ENCODE data around the gene GPC1. TPM values are rescaled to one million over a fixed set of nuclear protein-coding genes. Genes with fewer than 3 reads are reported as not detected.

GPC1 gene
- total RNA-seq, 2 donors from 2014 or later = 80.7 to 447 TPM

DNA sequence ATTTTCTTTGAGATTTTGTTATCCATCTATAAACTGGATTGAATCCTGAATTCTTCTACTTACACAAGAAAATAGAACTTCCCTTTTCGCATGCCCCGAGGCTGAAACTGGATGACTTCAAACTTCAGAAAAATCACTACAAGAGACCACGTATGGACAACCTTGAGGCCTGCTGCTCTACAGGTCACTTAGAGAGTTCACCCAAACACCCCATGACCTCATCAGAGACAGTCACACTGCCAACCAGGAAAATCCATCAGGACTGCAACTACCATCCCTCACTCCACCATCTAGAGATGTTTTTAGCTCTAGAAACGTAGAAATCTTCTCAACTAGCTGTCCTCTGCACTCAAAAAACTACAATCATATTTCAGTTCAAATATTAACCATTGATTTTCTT lies 18.6 kb upstream of the GPC1 start:
- DNase-seq (ENCODE audit: low spot score) = no peak
- no peak overlapping the region for H3K4me3 ChIP-seq
- no peaks in the 10 kb centered on the region for H3K4me1 ChIP-seq (replicated peaks)
- no peaks in the 10 kb centered on the region for H3K36me3 ChIP-seq
- no peak overlapping the region for H3K27ac ChIP-seq
- no peaks in the 10 kb centered on the region for H3K27me3 ChIP-seq (replicated peaks; ENCODE audit: insufficient read depth)
- intact Hi-C loops (cut with DNase I) = no loop called here
- TF ChIP-seq POLR2A (IDR thresholded peaks at IDR 0.05) = no peak
- TF ChIP-seq, protein P1, sequence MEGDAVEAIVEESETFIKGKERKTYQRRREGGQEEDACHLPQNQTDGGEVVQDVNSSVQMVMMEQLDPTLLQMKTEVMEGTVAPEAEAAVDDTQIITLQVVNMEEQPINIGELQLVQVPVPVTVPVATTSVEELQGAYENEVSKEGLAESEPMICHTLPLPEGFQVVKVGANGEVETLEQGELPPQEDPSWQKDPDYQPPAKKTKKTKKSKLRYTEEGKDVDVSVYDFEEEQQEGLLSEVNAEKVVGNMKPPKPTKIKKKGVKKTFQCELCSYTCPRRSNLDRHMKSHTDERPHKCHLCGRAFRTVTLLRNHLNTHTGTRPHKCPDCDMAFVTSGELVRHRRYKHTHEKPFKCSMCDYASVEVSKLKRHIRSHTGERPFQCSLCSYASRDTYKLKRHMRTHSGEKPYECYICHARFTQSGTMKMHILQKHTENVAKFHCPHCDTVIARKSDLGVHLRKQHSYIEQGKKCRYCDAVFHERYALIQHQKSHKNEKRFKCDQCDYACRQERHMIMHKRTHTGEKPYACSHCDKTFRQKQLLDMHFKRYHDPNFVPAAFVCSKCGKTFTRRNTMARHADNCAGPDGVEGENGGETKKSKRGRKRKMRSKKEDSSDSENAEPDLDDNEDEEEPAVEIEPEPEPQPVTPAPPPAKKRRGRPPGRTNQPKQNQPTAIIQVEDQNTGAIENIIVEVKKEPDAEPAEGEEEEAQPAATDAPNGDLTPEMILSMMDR (IDR thresholded peaks at IDR 0.05) = no peak
- no peak for TF ChIP-seq POLR2AphosphoS5 (IDR thresholded peaks at IDR 0.05)
- WGBS = 90% methylated on average over 4 of the region's 4 CpGs
- no peaks in the 10 kb centered on the region for H3K9me3 ChIP-seq

DNA sequence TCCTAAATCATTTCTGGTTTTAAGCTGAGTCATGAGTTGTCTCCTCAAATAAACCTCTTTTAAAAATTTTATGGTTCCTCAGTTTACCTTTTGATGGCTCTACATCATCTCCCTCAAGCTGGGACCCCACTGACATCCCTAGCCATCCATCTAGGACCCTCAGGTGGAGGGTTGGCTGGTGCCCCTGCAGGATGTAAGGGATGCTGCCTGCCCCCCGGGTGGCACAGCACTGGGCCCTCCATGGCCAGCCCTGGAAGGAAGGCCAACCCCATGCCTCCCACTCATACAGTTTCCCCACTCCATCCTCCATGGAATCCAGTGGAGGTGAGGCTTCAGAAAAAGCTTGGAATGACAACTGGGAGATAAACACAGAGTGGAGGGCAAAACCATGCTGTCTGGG lies 17.2 kb upstream of the GPC1 start:
- TF ChIP-seq POLR2A (IDR thresholded peaks at IDR 0.05) (no peak), POLR2AphosphoS5 (IDR thresholded peaks at IDR 0.05) (no peak)
- TF ChIP-seq, protein P1 (IDR thresholded peaks at IDR 0.05) = no peak
- no peak for DNase-seq (ENCODE audit: low spot score)
- intact Hi-C loops (cut with DNase I) = no loop called here
- Histone ChIP-seq H3K27ac (no peak overlapping the region), H3K4me3 (no peak overlapping the region), H3K36me3 (no peaks in the 10 kb centered on the region), H3K4me1 (replicated peaks) (no peaks in the 10 kb centered on the region), H3K9me3 (no peaks in the 10 kb centered on the region), H3K27me3 (replicated peaks; ENCODE audit: insufficient read depth) (no peaks in the 10 kb centered on the region)
- 80% methylated on average over 1 of the region's 1 CpG for WGBS

DNA sequence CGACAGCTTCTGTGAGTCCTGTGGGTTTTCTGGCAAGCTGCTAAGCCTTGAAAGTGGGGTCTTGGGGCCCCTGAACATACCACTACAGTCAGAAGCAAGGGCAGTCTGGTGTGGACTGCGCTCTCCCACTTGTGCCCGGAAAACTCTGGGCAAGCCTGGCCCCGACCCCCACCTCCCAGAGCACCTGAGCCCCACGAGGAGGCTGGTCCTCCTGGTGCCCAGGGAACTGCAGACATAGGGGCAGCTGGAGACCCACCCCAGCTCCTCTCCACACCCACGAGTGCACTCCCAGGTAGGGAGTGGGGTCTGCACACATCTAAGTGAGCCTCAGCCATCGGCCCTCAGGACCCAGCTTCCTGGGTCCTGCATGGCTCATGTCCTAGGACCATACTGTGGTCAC lies 16.2 kb upstream of the GPC1 start:
- WGBS = 83% methylated on average over 7 of the region's 7 CpGs
- no peak overlapping the region for H3K27ac ChIP-seq
- H3K36me3 ChIP-seq = no peaks in the 10 kb centered on the region
- TF ChIP-seq, protein P1 (IDR thresholded peaks at IDR 0.05) = no peak
- TF ChIP-seq POLR2AphosphoS5 (IDR thresholded peaks at IDR 0.05) = no peak
- no peak for TF ChIP-seq POLR2A (IDR thresholded peaks at IDR 0.05)
- intact Hi-C loops (cut with DNase I) = no loop called here
- H3K4me1 ChIP-seq (replicated peaks) = no peaks in the 10 kb centered on the region
- no peaks in the 10 kb centered on the region for H3K27me3 ChIP-seq (replicated peaks; ENCODE audit: insufficient read depth)
- no peak for DNase-seq (ENCODE audit: low spot score)
- no peaks in the 10 kb centered on the region for H3K9me3 ChIP-seq
- H3K4me3 ChIP-seq = no peak overlapping the region

DNA sequence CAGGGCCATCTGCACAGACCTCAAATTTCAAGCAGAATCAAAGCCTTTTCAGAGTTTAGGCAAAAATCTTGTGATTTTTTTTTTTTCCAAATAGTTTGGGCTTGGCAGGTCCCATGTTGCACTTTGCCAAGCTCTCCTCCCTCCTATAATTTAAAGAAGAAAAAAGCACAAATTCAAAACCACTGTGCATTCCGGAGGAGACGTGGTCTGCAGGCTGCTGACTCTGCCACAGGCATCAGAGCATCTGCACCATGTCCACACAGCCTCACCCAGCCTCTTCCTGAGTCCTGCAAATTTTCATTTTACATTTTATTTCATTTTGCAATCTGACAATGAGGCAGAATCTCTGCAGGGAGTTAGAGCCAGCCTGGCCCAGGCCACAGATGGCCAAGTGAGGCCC lies 15.7 kb upstream of the GPC1 start:
- Histone ChIP-seq H3K4me3 (no peak overlapping the region), H3K4me1 (replicated peaks) (no peaks in the 10 kb centered on the region), H3K27ac (no peak overlapping the region), H3K36me3 (no peaks in the 10 kb centered on the region), H3K9me3 (no peaks in the 10 kb centered on the region), H3K27me3 (replicated peaks; ENCODE audit: insufficient read depth) (no peaks in the 10 kb centered on the region)
- WGBS = 42% methylated on average over 2 of the region's 2 CpGs
- no peak for TF ChIP-seq POLR2AphosphoS5 (IDR thresholded peaks at IDR 0.05)
- TF ChIP-seq, protein P1 (IDR thresholded peaks at IDR 0.05) = no peak
- no peak for TF ChIP-seq POLR2A (IDR thresholded peaks at IDR 0.05)
- no peak for DNase-seq (ENCODE audit: low spot score)
- intact Hi-C loops (cut with DNase I) = no loop called here

DNA sequence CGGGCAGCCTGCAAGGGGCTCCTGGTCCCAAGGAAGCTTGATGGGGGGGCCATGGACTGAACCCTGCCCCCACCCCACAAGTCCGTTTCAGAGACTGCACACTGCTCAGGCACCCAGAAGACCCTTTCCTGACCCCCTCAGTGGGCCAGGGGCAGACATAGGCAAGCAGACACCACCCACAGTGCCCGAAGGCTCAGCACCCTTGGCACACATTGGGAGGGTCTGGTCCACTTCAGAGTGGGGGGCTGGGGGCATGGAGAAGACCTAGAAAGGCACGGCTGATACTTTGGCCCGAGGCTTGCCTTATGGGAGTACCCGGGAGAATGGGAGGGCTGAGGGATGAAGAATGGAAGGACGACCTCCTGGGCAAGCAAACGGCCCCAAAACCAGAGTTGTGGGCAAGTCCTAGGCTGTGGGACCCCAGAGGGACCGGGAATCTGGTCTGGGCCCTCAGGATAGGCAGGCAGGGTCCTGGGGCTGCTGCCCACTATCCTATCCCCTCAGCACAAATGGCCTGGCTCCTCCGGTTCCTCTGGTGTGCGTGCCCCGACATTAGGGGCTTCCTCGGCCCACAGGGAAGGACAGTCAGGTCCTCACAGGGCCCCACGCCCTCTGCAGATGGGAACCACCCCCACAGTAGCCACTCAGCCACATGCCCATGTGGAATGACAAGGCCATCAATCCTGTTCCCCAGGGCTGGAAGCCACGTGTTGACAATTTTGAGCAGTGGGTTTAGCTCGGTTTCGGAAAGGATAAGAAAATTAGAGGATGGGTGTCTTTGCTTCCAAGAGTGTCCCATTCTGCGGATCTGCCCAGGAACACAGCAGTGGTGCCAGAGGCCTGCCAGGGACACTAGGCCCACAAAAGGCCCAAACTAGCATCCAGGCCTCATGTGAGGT lies 15.0 kb upstream of the GPC1 start:
- H3K27me3 ChIP-seq (replicated peaks; ENCODE audit: insufficient read depth) = no peaks in the 10 kb centered on the region
- H3K27ac ChIP-seq = no peak overlapping the region
- H3K36me3 ChIP-seq = no peaks in the 10 kb centered on the region
- 91% methylated on average over 18 of the region's 18 CpGs for WGBS
- H3K9me3 ChIP-seq = no peaks in the 10 kb centered on the region
- TF ChIP-seq POLR2AphosphoS5 (IDR thresholded peaks at IDR 0.05) = no peak
- TF ChIP-seq POLR2A (IDR thresholded peaks at IDR 0.05) = no peak
- TF ChIP-seq, protein P1 (IDR thresholded peaks at IDR 0.05) = no peak
- intact Hi-C loops (cut with DNase I) = no loop called here
- no peaks in the 10 kb centered on the region for H3K4me1 ChIP-seq (replicated peaks)
- H3K4me3 ChIP-seq = no peak overlapping the region
- DNase-seq (ENCODE audit: low spot score) = no peak
